Neural cell (in vitro differentiated cells): ENCODE results near the gene DGKB. TPM values are rescaled to one million over a fixed set of nuclear protein-coding genes. Genes with fewer than 3 reads are reported as not detected.

Experiments
- H2AFZ ChIP-seq: fragments of 200-600, 300-800 bp; sonication (generic), shearing (Covaris generic); 2 replicates; pipeline ENCODE4 v1.6.0; 2014; ENCODE audit warnings: low read depth, mild to moderate bottlenecking, antibody characterized with exemption, low read length, moderate library complexity
- H3F3A ChIP-seq: fragments of 200-600 bp; shearing (Covaris generic); 2 replicates; pipeline ENCODE4 v1.6.1; 2016; ENCODE audit warnings: mild to moderate bottlenecking, moderate library complexity, mixed read lengths, antibody characterized with exemption, low read length; ENCODE audit not compliant: insufficient read depth, poor library complexity, severe bottlenecking
- H3K27ac ChIP-seq: fragments of 200-600, 300-800 bp; sonication (generic), shearing (Covaris generic); 2 replicates; pipeline ENCODE4 v1.5.1; 2014; ENCODE audit warnings: mild to moderate bottlenecking, low read length, moderate library complexity
- H3K27me3 ChIP-seq: fragments of 300-800, 200-600 bp; sonication (generic), shearing (Covaris generic); 2 replicates; pipeline ENCODE4 v1.6.0; 2014; ENCODE audit warnings: mild to moderate bottlenecking, low read depth, low read length, moderate library complexity; ENCODE audit not compliant: insufficient read depth
- H3K36me3 ChIP-seq: fragments of 300-800, 200-600 bp; sonication (generic), shearing (Covaris generic); 2 replicates; pipeline ENCODE4 v1.5.1; 2014; ENCODE audit warnings: mild to moderate bottlenecking, antibody characterized with exemption, low read length, moderate library complexity; ENCODE audit not compliant: insufficient read depth
- H3K4me2 ChIP-seq: fragments of 300-800, 200-600 bp; sonication (generic), shearing (Covaris generic); 2 replicates; pipeline ENCODE4 v1.6.0; 2014; ENCODE audit warnings: mild to moderate bottlenecking, low read length
- H3K4me3 ChIP-seq: fragments of 300-800, 200-600 bp; sonication (generic), shearing (Covaris generic); 2 replicates; pipeline ENCODE4 v1.5.1; 2014; ENCODE audit warnings: mild to moderate bottlenecking, low read length, moderate library complexity
- H3K79me2 ChIP-seq: fragments of 200-600 bp; shearing (Covaris generic); replicated peaks from 2 replicates; pipeline ENCODE4 v1.6.0; 2014; ENCODE audit warnings: mild to moderate bottlenecking, low read length, moderate library complexity; ENCODE audit not compliant: insufficient read depth
- H3K9ac ChIP-seq: fragments of 300-800, 200-600 bp; sonication (generic), shearing (Covaris generic); 2 replicates; pipeline ENCODE4 v1.6.1; 2016; ENCODE audit warnings: mild to moderate bottlenecking, low read length, mixed read lengths
- H3K9me2 ChIP-seq: fragments of 200-600 bp; shearing (Covaris generic); 2 replicates; pipeline ENCODE4 v1.6.1; 2016; ENCODE audit warnings: mild to moderate bottlenecking, low read length, mixed read lengths; ENCODE audit not compliant: insufficient read depth
- H3K9me3 ChIP-seq: fragments of 200-600, 300-800 bp; sonication (generic), shearing (Covaris generic); 2 replicates; pipeline ENCODE4 v1.6.1; 2016; ENCODE audit warnings: mild to moderate bottlenecking, mixed run types, low read length, moderate library complexity, mixed read lengths
- H4K20me1 ChIP-seq: fragments of 200-600 bp; shearing (Covaris generic); 2 replicates; pipeline ENCODE4 v1.6.1; 2016; ENCODE audit warnings: mild to moderate bottlenecking, mixed run types; ENCODE audit not compliant: insufficient read depth
- EP300 ChIP-seq: fragments of 450-650 bp; conservative IDR thresholded peaks from 2 replicates; pipeline ENCODE4 v1.6.1; 2014; ENCODE audit warnings: antibody characterized with exemption, mild to moderate bottlenecking, moderate library complexity; ENCODE audit not compliant: poor library complexity, severe bottlenecking
- EZH2 ChIP-seq: fragments of 200-600, 300-800 bp; shearing (Covaris generic), sonication (generic); IDR thresholded peaks from 2 replicates; pipeline ENCODE4 v1.6.1; 2014; ENCODE audit warnings: antibody characterized with exemption, low read length, borderline replicate concordance, mild to moderate bottlenecking; ENCODE audit not compliant: insufficient read depth, poor library complexity, severe bottlenecking
- MXI1 ChIP-seq: fragments of 450-650 bp; conservative IDR thresholded peaks from 2 replicates; pipeline ENCODE4 v1.6.1; 2014; ENCODE audit warnings: antibody characterized with exemption, mild to moderate bottlenecking; ENCODE audit not compliant: poor library complexity, severe bottlenecking
- POLR2AphosphoS5 ChIP-seq: IDR thresholded peaks from 2 replicates; pipeline ENCODE4 v1.6.1; 2012
- RAD21 ChIP-seq: fragments of 450-650 bp; conservative IDR thresholded peaks from 2 replicates; pipeline ENCODE4 v1.6.1; 2014; ENCODE audit warnings: antibody characterized with exemption, mild to moderate bottlenecking, moderate library complexity
- REST ChIP-seq: IDR thresholded peaks from 2 replicates; pipeline ENCODE4 v1.6.1; 2012; ENCODE audit warnings: borderline replicate concordance
- SMC3 ChIP-seq: fragments of 450-650 bp; conservative IDR thresholded peaks from 2 replicates; pipeline ENCODE4 v1.6.1; 2014; ENCODE audit warnings: antibody characterized with exemption, mild to moderate bottlenecking, moderate library complexity; ENCODE audit not compliant: poor library complexity
- TAF1 ChIP-seq: IDR thresholded peaks from 2 replicates; pipeline ENCODE4 v1.6.1; 2012; ENCODE audit warnings: low read depth
- polyA plus RNA-seq: library from polyadenylated mRNA; depleted of rRNA; stranded (reverse); fragments of >200 nt; gene quantifications from 2 replicates; pipeline ENCODE4 v1.2.3, GENCODE V29; 2014
- TF ChIP-seq, protein P1 (sequence below): fragments of 450-650 bp; IDR thresholded peaks from 2 replicates; pipeline ENCODE4 v1.5.1; 2014; ENCODE audit warnings: antibody characterized with exemption, mild to moderate bottlenecking, moderate library complexity; ENCODE audit not compliant: poor library complexity, severe bottlenecking

The DGKB gene
- polyA plus RNA-seq, 1 donor from 2014 or later, result 0.20 TPM

DNA sequence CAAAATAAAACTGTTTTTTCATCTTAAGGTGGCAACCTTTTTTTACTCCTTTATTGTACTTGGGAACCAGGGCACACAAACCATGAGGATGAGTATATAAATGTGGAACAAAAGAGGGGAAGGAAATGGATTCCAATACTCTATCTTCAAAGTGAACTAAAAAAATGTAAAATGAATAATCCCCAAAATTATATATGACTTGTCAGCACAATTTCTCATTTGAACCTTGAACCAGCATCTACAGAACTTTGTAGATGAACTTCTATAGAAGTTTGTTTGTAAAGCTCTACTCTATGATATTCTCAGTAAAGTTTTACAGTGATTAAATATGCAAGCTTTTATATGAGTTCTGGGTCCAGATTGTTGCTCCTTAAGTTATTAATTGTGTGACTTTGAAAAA, 694.8 kb downstream of the DGKB start:
- no peak overlapping the region for H3K4me2 ChIP-seq

GRCh38 chr7:14207138-14207537, 695.4 kb downstream of the DGKB start:
- H3K27ac ChIP-seq, result no peak overlapping the region
- H3K27me3 ChIP-seq, result no peaks in the 10 kb centered on the region
- no peaks in the 10 kb centered on the region for H3F3A ChIP-seq
- no peaks in the 10 kb centered on the region for H4K20me1 ChIP-seq
- no peaks in the 10 kb centered on the region for H3K9me2 ChIP-seq
- H3K79me2 ChIP-seq, result no peaks in the 10 kb centered on the region
- TF ChIP-seq EP300 (no peak), SMC3 (no peak), TAF1 (no peak), REST (no peak), MXI1 (no peak), POLR2AphosphoS5 (no peak)
- TF ChIP-seq, protein P1, sequence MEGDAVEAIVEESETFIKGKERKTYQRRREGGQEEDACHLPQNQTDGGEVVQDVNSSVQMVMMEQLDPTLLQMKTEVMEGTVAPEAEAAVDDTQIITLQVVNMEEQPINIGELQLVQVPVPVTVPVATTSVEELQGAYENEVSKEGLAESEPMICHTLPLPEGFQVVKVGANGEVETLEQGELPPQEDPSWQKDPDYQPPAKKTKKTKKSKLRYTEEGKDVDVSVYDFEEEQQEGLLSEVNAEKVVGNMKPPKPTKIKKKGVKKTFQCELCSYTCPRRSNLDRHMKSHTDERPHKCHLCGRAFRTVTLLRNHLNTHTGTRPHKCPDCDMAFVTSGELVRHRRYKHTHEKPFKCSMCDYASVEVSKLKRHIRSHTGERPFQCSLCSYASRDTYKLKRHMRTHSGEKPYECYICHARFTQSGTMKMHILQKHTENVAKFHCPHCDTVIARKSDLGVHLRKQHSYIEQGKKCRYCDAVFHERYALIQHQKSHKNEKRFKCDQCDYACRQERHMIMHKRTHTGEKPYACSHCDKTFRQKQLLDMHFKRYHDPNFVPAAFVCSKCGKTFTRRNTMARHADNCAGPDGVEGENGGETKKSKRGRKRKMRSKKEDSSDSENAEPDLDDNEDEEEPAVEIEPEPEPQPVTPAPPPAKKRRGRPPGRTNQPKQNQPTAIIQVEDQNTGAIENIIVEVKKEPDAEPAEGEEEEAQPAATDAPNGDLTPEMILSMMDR, result no peak
- no peak overlapping the region for H2AFZ ChIP-seq
- H3K4me2 ChIP-seq, result no peak overlapping the region
- peaks cover 3% of the 10 kb centered on the region for H3K9me3 ChIP-seq
- H3K36me3 ChIP-seq, result no peaks in the 10 kb centered on the region
- no peak overlapping the region for H3K4me3 ChIP-seq
- H3K9ac ChIP-seq, result no peak overlapping the region

More for the DNA sequence above, 694.8 kb downstream of the DGKB start:
- H3K27ac ChIP-seq, result no peak overlapping the region
- no peaks in the 10 kb centered on the region for H3K79me2 ChIP-seq
- no peak overlapping the region for H2AFZ ChIP-seq
- peaks cover 3% of the 10 kb centered on the region for H3K9me3 ChIP-seq
- H3K9me2 ChIP-seq, result no peaks in the 10 kb centered on the region
- H3K4me3 ChIP-seq, result no peak overlapping the region
- no peak overlapping the region for H3K9ac ChIP-seq
- TF ChIP-seq POLR2AphosphoS5, result no peak
- TF ChIP-seq, protein P1, result no peak
- TF ChIP-seq EZH2, result no peak
- no peak for TF ChIP-seq EP300
- no peak for TF ChIP-seq REST
- TF ChIP-seq TAF1, result no peak
- TF ChIP-seq MXI1, result no peak
- no peak for TF ChIP-seq RAD21
- no peak for TF ChIP-seq SMC3
- H4K20me1 ChIP-seq, result no peaks in the 10 kb centered on the region
- H3F3A ChIP-seq, result no peaks in the 10 kb centered on the region
- H3K36me3 ChIP-seq, result no peaks in the 10 kb centered on the region
- no peaks in the 10 kb centered on the region for H3K27me3 ChIP-seq
